HG02970 (cell line): ENCODE measurements around the gene SUPT5H.
"Not testable (repeated sequence)": the region's sequence is repeated elsewhere in the genome, so short reads cannot be mapped to it uniquely, and the experiment has no call there.

Source experiments
- ATAC-seq: cut with Tn5 transposase; IDR thresholded peaks from one replicate; pipeline ENCODE4 v1.9.1; 2021; ENCODE audit warnings: mild to moderate bottlenecking, moderate library complexity, moderate number of reproducible peaks; ENCODE audit not compliant: unreplicated experiment, low FRiP score

SUPT5H gene

GRCh38 chr19:39449116-39449797 is 3.9 kb downstream of the SUPT5H start:
- no peak for ATAC-seq

- not testable (repeated sequence) for ATAC-seq
Measured at GRCh38 chr19:39451257-39451656, 5.9 kb downstream of the SUPT5H start.

- no peak for ATAC-seq
Measured at GRCh38 chr19:39463403-39463802, 18.0 kb downstream of the SUPT5H start.

GRCh38 chr19:39465956-39466747 is 20.8 kb downstream of the SUPT5H start:
- no peak for ATAC-seq

GRCh38 chr19:39467941-39468340 is 22.6 kb downstream of the SUPT5H start:
- no peak for ATAC-seq

- no peak for ATAC-seq
Measured at GRCh38 chr19:39469036-39469435, 23.7 kb downstream of the SUPT5H start.

GRCh38 chr19:39469567-39469966 is 24.2 kb downstream of the SUPT5H start:
- no peak for ATAC-seq

- no peak for ATAC-seq
Measured at GRCh38 chr19:39470724-39471339, 25.4 kb downstream of the SUPT5H start.

GRCh38 chr19:39471756-39472536 is 26.6 kb downstream of the SUPT5H start:
- no peak for ATAC-seq

GRCh38 chr19:39472746-39473442 is 27.5 kb downstream of the SUPT5H start:
- no peak for ATAC-seq

GRCh38 chr19:39473443-39473960 is 28.1 kb downstream of the SUPT5H start:
- ATAC-seq: no peak

GRCh38 chr19:39474139-39474620 is 28.8 kb downstream of the SUPT5H start:
- no peak for ATAC-seq

GRCh38 chr19:39475748-39476147 is 30.4 kb downstream of the SUPT5H start:
- no peak for ATAC-seq

- not testable (repeated sequence) for ATAC-seq
Measured at GRCh38 chr19:39479319-39479801, 34.0 kb downstream of the SUPT5H start.

GRCh38 chr19:39479916-39480315 is 34.5 kb downstream of the SUPT5H start:
- ATAC-seq: no peak

GRCh38 chr19:39480337-39481228 is 35.2 kb downstream of the SUPT5H start, which contains the start of gene TIMM50:
Gene TIMM50 (plus strand): TSS chr19:39480838. CDS start chr19:39480854, 16 bp downstream.
- peak; percentile 94 for ATAC-seq

- ATAC-seq: no peak
Measured at GRCh38 chr19:39481229-39481545, 35.8 kb downstream of the SUPT5H start.

GRCh38 chr19:39481676-39482075 is 36.3 kb downstream of the SUPT5H start:
- no peak for ATAC-seq

GRCh38 chr19:39483141-39483540 is 37.8 kb downstream of the SUPT5H start:
- ATAC-seq: no peak
